Measurements from ENCODE around the gene ABRAXAS1.

Gene ABRAXAS1

DNA sequence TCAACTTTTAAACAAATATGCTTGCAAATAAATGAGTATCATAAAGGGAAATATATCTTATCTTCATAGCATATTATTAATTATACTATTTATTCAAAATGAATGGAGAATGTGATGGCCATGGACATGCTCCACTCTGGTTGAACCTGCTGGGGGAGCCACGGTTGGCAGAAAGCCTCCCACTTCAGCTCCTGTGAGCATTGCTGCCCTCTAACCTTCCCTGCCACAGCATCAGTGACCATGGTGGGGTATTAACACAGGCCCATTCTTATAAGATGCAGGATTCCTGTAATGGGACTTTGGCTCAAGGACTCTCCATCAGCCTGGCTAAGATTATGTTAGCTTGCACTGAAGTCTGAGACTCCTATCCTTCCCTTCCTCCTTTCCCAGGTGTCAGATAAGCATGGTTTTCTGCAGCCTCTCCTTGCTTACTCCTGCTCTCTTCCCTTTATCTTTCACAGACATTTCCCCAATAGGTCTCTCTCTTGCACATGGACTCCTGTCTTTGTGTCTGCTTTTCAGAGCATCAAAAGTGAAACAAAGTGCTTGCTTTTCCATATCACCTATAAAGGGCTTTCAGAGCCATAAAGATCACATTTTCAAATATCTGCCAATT, 4.9 kb upstream of the ABRAXAS1 start:
- Histone ChIP-seq H3K9ac (ENCODE audit: low read depth, low read length) (no peak overlapping the region), H3K4me1 (ENCODE audit: insufficient read depth, low read length) (peaks cover 5% of the 10 kb centered on the region; the same call in 1 of the 2 replicates), H3K9me3 (ENCODE audit: control insufficient read depth, insufficient read depth, low read length) (no peaks in the 10 kb centered on the region)

GRCh38 chr4:83486457-83487129, 1.7 kb upstream of the ABRAXAS1 start:
- peaks cover 5% of the 10 kb centered on the region; the same call in 1 of the 2 replicates for H3K4me1 ChIP-seq (ENCODE audit: insufficient read depth, low read length)
- H3K9ac ChIP-seq (ENCODE audit: low read depth, low read length), result no peak overlapping the region
- H3K9me3 ChIP-seq (ENCODE audit: control insufficient read depth, insufficient read depth, low read length), result no peaks in the 10 kb centered on the region
- H3K36me3 ChIP-seq (ENCODE audit: insufficient read depth, low read length), result no peaks in the 10 kb centered on the region

More for the DNA sequence above, 4.9 kb upstream of the ABRAXAS1 start:
- no peaks in the 10 kb centered on the region for H3K36me3 ChIP-seq (ENCODE audit: insufficient read depth, low read length)

- H3K9me3 ChIP-seq (ENCODE audit: control insufficient read depth, insufficient read depth, low read length), result no peaks in the 10 kb centered on the region
- 0 out of 2 replicates have a peak, but pooled peaks cover 5% of the 10 kb centered on the region for H3K36me3 ChIP-seq (ENCODE audit: insufficient read depth, low read length)
- no peaks in the 10 kb centered on the region for H3K4me1 ChIP-seq (ENCODE audit: insufficient read depth, low read length)
- no peak overlapping the region for H3K9ac ChIP-seq (ENCODE audit: low read depth, low read length)
Observed at GRCh38 chr4:83473966-83474365, 10.9 kb downstream of the ABRAXAS1 start.

DNA sequence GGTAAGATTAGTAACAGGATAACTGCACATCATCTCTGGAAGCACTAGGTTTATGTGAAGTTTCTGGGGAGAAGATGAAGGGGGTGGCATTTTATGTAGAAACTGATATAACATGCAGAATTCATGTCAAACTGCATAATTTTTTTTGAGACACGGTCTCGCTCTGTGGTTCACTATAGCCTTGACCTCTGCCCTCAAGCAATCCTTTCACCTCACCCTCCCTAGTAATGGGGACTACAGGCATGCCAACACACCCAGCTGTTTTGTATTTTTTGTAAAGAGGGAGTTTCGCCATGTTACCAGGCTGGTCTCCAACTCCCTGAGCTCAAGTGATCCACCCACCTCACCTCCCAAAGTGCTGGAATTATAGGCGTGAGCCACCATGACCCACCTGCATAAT, 11.5 kb downstream of the ABRAXAS1 start:
- no peak overlapping the region for H3K9ac ChIP-seq (ENCODE audit: low read depth, low read length)
- H3K4me1 ChIP-seq (ENCODE audit: insufficient read depth, low read length), result no peaks in the 10 kb centered on the region
- H3K36me3 ChIP-seq (ENCODE audit: insufficient read depth, low read length), result 0 out of 2 replicates have a peak, but pooled peaks cover 10% of the 10 kb centered on the region
- H3K9me3 ChIP-seq (ENCODE audit: control insufficient read depth, insufficient read depth, low read length), result no peaks in the 10 kb centered on the region

DNA sequence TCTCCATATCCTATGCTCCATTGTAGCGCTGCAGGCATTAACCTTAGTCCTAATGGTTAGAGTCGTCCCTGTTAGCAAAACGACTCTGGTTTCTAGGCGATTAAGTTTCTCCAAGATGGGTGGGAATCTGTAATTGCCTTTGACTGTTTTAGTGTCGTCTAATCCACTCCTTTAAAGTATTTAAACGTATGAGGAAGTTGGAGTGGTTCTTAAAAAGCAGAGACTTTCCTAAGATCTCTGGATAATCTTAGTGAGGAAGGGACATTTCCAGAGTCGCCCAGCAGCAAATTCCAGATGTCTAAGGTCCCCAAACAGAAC, 28.8 kb downstream of the ABRAXAS1 start:
- no peaks in the 10 kb centered on the region for H3K4me1 ChIP-seq (ENCODE audit: insufficient read depth, low read length)
- peaks cover 9% of the 10 kb centered on the region; the same call in 1 of the 2 replicates for H3K36me3 ChIP-seq (ENCODE audit: insufficient read depth, low read length)

DNA sequence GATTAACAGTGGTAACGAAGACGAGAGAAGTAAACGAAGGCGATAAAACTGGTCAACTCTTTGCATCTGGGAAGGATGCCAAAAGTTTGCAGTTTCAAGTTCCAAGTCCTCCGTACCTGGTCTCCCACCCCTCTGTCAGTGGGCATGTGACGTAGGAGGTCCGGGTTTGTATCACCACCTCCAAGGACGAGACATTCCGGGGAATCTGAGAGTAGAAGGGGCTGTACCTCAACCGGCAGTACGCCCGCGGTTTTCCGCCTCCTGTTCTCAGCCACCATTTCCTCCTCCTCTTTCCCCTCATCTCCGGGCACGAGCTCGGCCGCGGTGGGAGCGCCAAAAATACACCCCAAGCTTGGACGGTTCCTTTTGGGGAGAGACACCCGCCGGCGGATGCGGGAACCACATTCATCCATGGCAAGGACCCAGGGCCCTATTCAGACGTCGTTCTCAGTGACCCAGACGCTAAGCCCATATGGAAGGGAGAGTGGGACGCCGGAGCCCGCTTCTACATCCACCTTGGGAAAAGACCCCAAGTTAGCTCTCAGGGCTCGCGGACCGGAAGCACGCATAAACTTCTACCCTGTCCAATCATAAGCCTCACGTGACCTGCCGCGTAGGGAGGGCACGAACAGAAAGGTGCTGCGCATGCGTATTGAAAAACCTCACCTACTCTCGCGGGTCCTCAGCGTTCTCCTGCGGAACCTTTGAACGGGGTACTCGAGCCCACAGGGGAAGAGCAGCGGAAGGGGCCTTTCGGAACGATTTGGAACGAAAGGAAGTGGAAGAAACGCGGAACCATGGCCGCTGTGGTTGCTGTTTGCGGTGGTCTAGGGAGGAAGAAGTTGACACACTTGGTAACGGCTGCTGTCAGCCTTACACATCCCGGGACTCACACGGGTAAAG, 29.4 kb downstream of the ABRAXAS1 start, which contains the start of the genes HELQ and MRPS18C:
Gene HELQ, minus strand, starts transcription at position 543 of the 903 bp plus-strand sequence. Its CDS starts 130 bp downstream, at position 413.
Gene MRPS18C, plus strand, starts transcription at position 778 of the 903 bp plus-strand sequence. Its CDS starts 20 bp downstream, at position 798.
- Histone ChIP-seq H3K9me3 (ENCODE audit: control insufficient read depth, insufficient read depth, low read length) (no peaks in the 10 kb centered on the region), H3K4me1 (ENCODE audit: insufficient read depth, low read length) (no peaks in the 10 kb centered on the region), H3K9ac (ENCODE audit: low read depth, low read length) (peak within 1 kb of the TSS; percentile 86), H3K36me3 (ENCODE audit: insufficient read depth, low read length) (peaks cover 9% of the 10 kb centered on the region; the same call in 1 of the 2 replicates)

More for the DNA sequence above, 28.8 kb downstream of the ABRAXAS1 start:
- peak overlapping the region; percentile 86 for H3K9ac ChIP-seq (ENCODE audit: low read depth, low read length)
- H3K9me3 ChIP-seq (ENCODE audit: control insufficient read depth, insufficient read depth, low read length), result no peaks in the 10 kb centered on the region

DNA sequence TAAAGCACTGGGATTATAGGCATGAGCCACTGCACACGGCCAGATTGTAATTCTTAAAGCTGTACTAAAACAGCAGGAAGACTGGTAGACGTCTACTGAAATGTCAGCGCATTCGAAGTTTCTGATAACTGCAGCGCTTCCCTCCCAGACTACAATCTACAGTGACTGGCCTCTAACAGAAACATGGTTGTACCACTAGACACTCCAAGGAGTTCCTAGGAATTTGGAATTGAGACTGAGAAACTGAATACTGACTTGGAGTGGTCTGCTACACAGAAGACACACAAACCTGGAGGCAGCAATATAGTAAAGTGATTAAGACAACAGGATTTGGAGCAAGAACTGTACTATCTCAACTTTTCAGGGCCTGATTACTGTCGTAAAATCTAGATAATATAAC, 30.2 kb downstream of the ABRAXAS1 start:
- H3K4me1 ChIP-seq (ENCODE audit: insufficient read depth, low read length), result no peaks in the 10 kb centered on the region
- 0 out of 2 replicates have a peak, but pooled peaks cover 9% of the 10 kb centered on the region for H3K36me3 ChIP-seq (ENCODE audit: insufficient read depth, low read length)
- peak overlapping the region; percentile 86 for H3K9ac ChIP-seq (ENCODE audit: low read depth, low read length)

DNA sequence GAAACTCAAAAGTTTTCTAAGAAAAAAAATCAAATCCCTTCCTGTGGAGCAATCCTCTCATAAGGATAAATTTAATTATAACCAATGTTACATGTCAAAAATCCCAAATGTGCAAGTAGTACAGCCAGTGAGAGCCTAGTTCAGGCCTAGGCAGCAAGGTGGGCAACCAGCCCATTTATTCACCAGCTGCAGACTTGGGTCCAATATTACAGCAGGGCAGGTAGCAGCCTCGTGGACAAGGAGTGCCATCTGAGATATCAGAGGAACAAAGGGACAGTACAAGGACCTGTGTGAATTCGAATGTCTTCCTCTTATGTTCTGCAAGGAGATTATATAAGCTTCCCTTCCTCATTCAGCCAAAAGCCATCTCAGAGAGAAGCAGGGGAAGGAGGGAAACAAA, 35.9 kb downstream of the ABRAXAS1 start:
- H3K36me3 ChIP-seq (ENCODE audit: insufficient read depth, low read length), result 0 out of 2 replicates have a peak, but pooled peaks cover 6% of the 10 kb centered on the region
- no peaks in the 10 kb centered on the region for H3K4me1 ChIP-seq (ENCODE audit: insufficient read depth, low read length)
- no peaks in the 10 kb centered on the region for H3K9me3 ChIP-seq (ENCODE audit: control insufficient read depth, insufficient read depth, low read length)
- H3K9ac ChIP-seq (ENCODE audit: low read depth, low read length), result no peak overlapping the region

More for the DNA sequence above, 30.2 kb downstream of the ABRAXAS1 start:
- no peaks in the 10 kb centered on the region for H3K9me3 ChIP-seq (ENCODE audit: control insufficient read depth, insufficient read depth, low read length)

GRCh38 chr4:83440899-83441298, 44.0 kb downstream of the ABRAXAS1 start:
- Histone ChIP-seq H3K9ac (ENCODE audit: low read depth, low read length) (no peak overlapping the region), H3K4me1 (ENCODE audit: insufficient read depth, low read length) (no peaks in the 10 kb centered on the region), H3K9me3 (ENCODE audit: control insufficient read depth, insufficient read depth, low read length) (no peaks in the 10 kb centered on the region), H3K36me3 (ENCODE audit: insufficient read depth, low read length) (no peaks in the 10 kb centered on the region; the same call in 1 of the 2 replicates)

- no peak overlapping the region for H3K9ac ChIP-seq (ENCODE audit: low read depth, low read length)
- H3K4me1 ChIP-seq (ENCODE audit: insufficient read depth, low read length), result no peaks in the 10 kb centered on the region
- H3K9me3 ChIP-seq (ENCODE audit: control insufficient read depth, insufficient read depth, low read length), result no peaks in the 10 kb centered on the region
- no peaks in the 10 kb centered on the region; the same call in 1 of the 2 replicates for H3K36me3 ChIP-seq (ENCODE audit: insufficient read depth, low read length)
Observed at GRCh38 chr4:83440148-83440814, 44.6 kb downstream of the ABRAXAS1 start.

DNA sequence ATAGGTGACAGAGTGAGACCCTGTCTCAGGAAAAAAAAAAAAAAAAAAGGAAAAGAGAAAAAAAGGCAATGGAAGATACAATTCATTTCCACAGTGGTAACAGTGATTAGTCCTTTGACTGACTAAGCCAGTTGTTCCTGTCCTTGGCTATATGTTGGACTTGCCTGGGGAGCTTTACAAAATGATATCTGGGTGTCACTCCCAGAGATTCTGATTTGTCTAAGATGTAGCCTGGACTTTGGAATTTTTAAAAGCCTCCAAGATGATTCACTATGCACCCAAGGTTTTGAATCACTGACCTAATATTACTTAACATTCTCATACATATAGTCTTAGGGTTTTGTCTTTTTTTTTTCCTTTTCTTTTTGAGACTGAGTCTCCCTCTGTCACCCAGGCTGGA, 46.2 kb downstream of the ABRAXAS1 start:
- H3K9me3 ChIP-seq (ENCODE audit: control insufficient read depth, insufficient read depth, low read length), result no peaks in the 10 kb centered on the region
- no peaks in the 10 kb centered on the region; the same call in 1 of the 2 replicates for H3K36me3 ChIP-seq (ENCODE audit: insufficient read depth, low read length)
- H3K9ac ChIP-seq (ENCODE audit: low read depth, low read length), result no peak overlapping the region
- H3K4me1 ChIP-seq (ENCODE audit: insufficient read depth, low read length), result no peaks in the 10 kb centered on the region

- Histone ChIP-seq H3K9ac (ENCODE audit: low read depth, low read length) (no peak overlapping the region), H3K4me1 (ENCODE audit: insufficient read depth, low read length) (no peaks in the 10 kb centered on the region), H3K36me3 (ENCODE audit: insufficient read depth, low read length) (no peaks in the 10 kb centered on the region; the same call in 1 of the 2 replicates), H3K9me3 (ENCODE audit: control insufficient read depth, insufficient read depth, low read length) (no peaks in the 10 kb centered on the region)
Observed at GRCh38 chr4:83436680-83437079, 48.2 kb downstream of the ABRAXAS1 start.

DNA sequence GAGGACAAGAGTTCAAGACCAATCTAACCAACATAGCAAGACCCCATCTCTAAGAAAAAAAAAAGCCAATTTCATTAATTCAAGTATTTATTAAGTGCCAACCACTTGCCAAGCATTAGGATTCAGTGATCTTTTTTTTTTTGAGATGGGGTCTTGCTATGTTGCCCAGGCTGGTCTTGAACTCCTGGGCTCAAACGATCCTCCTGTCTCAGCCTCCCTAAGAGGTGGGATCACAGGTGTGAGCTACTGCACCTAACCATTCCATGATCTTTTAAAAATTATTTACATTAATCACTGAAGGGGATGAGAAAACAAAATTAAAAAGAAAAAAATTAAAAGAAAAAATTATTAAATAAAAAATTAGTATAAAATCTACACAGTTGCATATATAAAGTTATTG, 53.7 kb downstream of the ABRAXAS1 start:
- H3K9me3 ChIP-seq (ENCODE audit: control insufficient read depth, insufficient read depth, low read length), result no peaks in the 10 kb centered on the region
- no peaks in the 10 kb centered on the region for H3K36me3 ChIP-seq (ENCODE audit: insufficient read depth, low read length)
- H3K4me1 ChIP-seq (ENCODE audit: insufficient read depth, low read length), result no peaks in the 10 kb centered on the region
- H3K9ac ChIP-seq (ENCODE audit: low read depth, low read length), result no peak overlapping the region

GRCh38 chr4:83418211-83418610, 66.7 kb downstream of the ABRAXAS1 start:
- no peaks in the 10 kb centered on the region; the same call in 1 of the 2 replicates for H3K36me3 ChIP-seq (ENCODE audit: insufficient read depth, low read length)
- H3K4me1 ChIP-seq (ENCODE audit: insufficient read depth, low read length), result no peaks in the 10 kb centered on the region
- no peaks in the 10 kb centered on the region for H3K9me3 ChIP-seq (ENCODE audit: control insufficient read depth, insufficient read depth, low read length)
- H3K9ac ChIP-seq (ENCODE audit: low read depth, low read length), result no peak overlapping the region

Data from ES-I3 (cell line).